Measurements from ENCODE around the gene SIL1. TPM values are rescaled to one million over a fixed set of nuclear protein-coding genes. Genes with fewer than 3 reads are reported as not detected.
"Not testable (repeated sequence)": the region's sequence is repeated elsewhere in the genome, so short reads cannot be mapped to it uniquely, and the experiment has no call there.

SIL1 gene
- total and polyA plus RNA-seq, 7 donors, result 7.8 to 60.8 (median 33.0) TPM

GRCh38 chr5:139062910-139063663 lies 135.1 kb downstream of the SIL1 start:
- no peak overlapping the region for H3K27ac ChIP-seq
- peaks cover 0 to 23% (median 19%) of the 10 kb centered on the region in 4 donors for H3K4me1 ChIP-seq
- 70 to 81% methylated on average over 1 of the region's 1 CpG for WGBS, 2 donors
- no peaks in the 10 kb centered on the region for H3K36me3 ChIP-seq
- H3K27me3 ChIP-seq, result no peaks in the 10 kb centered on the region
- no peak for DNase-seq
- H3K9me3 ChIP-seq, result no peaks in the 10 kb centered on the region
- intact Hi-C loops (cut with DNase I), result no loop called here
- H3K4me3 ChIP-seq, result no peak overlapping the region
- TF ChIP-seq CTCF (IDR thresholded peaks at IDR 0.05), result no peak
- no peak for TF ChIP-seq POLR2A (IDR thresholded peaks at IDR 0.05)
- TF ChIP-seq EP300 (IDR thresholded peaks at IDR 0.05), result no peak
- no peak for TF ChIP-seq POLR2AphosphoS5 (IDR thresholded peaks at IDR 0.05)

GRCh38 chr5:139061856-139062255 lies 136.3 kb downstream of the SIL1 start:
- peaks cover 0 to 23% (median 19%) of the 10 kb centered on the region in 4 donors for H3K4me1 ChIP-seq
- H3K36me3 ChIP-seq, result no peaks in the 10 kb centered on the region
- H3K9me3 ChIP-seq, result no peaks in the 10 kb centered on the region
- intact Hi-C loops (cut with DNase I), result no loop called here
- TF ChIP-seq POLR2A (IDR thresholded peaks at IDR 0.05) (no peak), EP300 (IDR thresholded peaks at IDR 0.05) (no peak), CTCF (IDR thresholded peaks at IDR 0.05) (no peak), POLR2AphosphoS5 (IDR thresholded peaks at IDR 0.05) (no peak)
- WGBS, 2 donors, result 84 to 90% methylated on average over 4 of the region's 4 CpGs
- no peak for DNase-seq
- H3K27ac ChIP-seq, result peak overlapping the region in 1 of 4 donors; percentile 8
- no peaks in the 10 kb centered on the region for H3K27me3 ChIP-seq
- H3K4me3 ChIP-seq, result no peak overlapping the region

- Histone ChIP-seq H3K36me3 (no peaks in the 10 kb centered on the region), H3K4me1 (peaks cover 0 to 23% (median 19%) of the 10 kb centered on the region in 4 donors), H3K27me3 (no peaks in the 10 kb centered on the region), H3K27ac (peak overlapping the region in 1 of 4 donors; percentile 8), H3K9me3 (no peaks in the 10 kb centered on the region), H3K4me3 (no peak overlapping the region)
- intact Hi-C loops (cut with DNase I), result no loop called here
- peak in 1 of 4 donors; percentile 21 for TF ChIP-seq POLR2AphosphoS5 (IDR thresholded peaks at IDR 0.05)
- TF ChIP-seq POLR2A (IDR thresholded peaks at IDR 0.05), result no peak
- peak; percentile 74 for DNase-seq
- 49 to 81% methylated on average over 5 of the region's 5 CpGs for WGBS, 2 donors
These were observed 136.9 kb downstream of the SIL1 start for GRCh38 chr5:139061274-139061673.

- no peak for TF ChIP-seq CTCF (IDR thresholded peaks at IDR 0.05)
- TF ChIP-seq EP300 (IDR thresholded peaks at IDR 0.05), result no peak
- TF ChIP-seq POLR2AphosphoS5 (IDR thresholded peaks at IDR 0.05), result no peak
- no peak for TF ChIP-seq POLR2A (IDR thresholded peaks at IDR 0.05)
- no peak for DNase-seq
- Histone ChIP-seq H3K9me3 (no peaks in the 10 kb centered on the region), H3K27ac (no peak overlapping the region), H3K36me3 (no peaks in the 10 kb centered on the region), H3K4me3 (no peak overlapping the region), H3K27me3 (no peaks in the 10 kb centered on the region), H3K4me1 (peaks cover 0 to 18% (median 15%) of the 10 kb centered on the region in 4 donors)
- intact Hi-C loops (cut with DNase I), result no loop called here
- 85 to 93% methylated on average over 2 of the region's 2 CpGs for WGBS, 2 donors
These were observed 140.0 kb downstream of the SIL1 start for GRCh38 chr5:139058121-139058520.

GRCh38 chr5:139057045-139057939 lies 140.9 kb downstream of the SIL1 start:
- H3K4me1 ChIP-seq, result peaks cover 0 to 15% (median 14%) of the 10 kb centered on the region in 4 donors
- intact Hi-C loops (cut with DNase I); H3K27me3 ChIP-seq; DNase-seq; H3K9me3 ChIP-seq; H3K4me3 ChIP-seq; H3K27ac ChIP-seq; H3K36me3 ChIP-seq: not testable (repeated sequence)
- WGBS, 2 donors, result 84 to 91% methylated on average over 4 to 5 of the region's 7 CpGs
